CD4-positive, alpha-beta memory T cell (primary cell): Measurements from ENCODE around the gene CEP70. TPM values are rescaled to one million over a fixed set of nuclear protein-coding genes. Genes with fewer than 3 reads are reported as not detected.
A peak's percentile ranks its signal among the peaks of the same experiment; 100 is the strongest.

Experiments used
- CTCF ChIA-PET: fragments of 350-600 bp; sonication (Branson Sonifier 250); formaldehyde crosslinking; loops from one replicate; lab custom pipeline; 2021; ENCODE audit warnings: inconsistent platforms; ENCODE audit not compliant: partially characterized antibody; lab: Charles Lee
- POLR2A ChIA-PET: fragments of 350-600 bp; sonication (Branson Sonifier 250); formaldehyde crosslinking; loops from one replicate; lab custom pipeline; 2021; ENCODE audit not compliant: partially characterized antibody; lab: Charles Lee
- DNase-seq, 5 donors: peaks; one replicate each; pipeline versions ENCODE4 v3.0.0 to v3.0.0-alpha.2; 2020 to 2022; ENCODE audit warnings: mixed read lengths in 1 of 5
- H3K27ac ChIP-seq: one replicate; pipeline ENCODE4 v1.7.0; 2013; ENCODE audit warnings: low read depth, low read length
- H3K27me3 ChIP-seq: 2 replicates; pipeline ENCODE4 v1.7.0; 2013; ENCODE audit warnings: mild to moderate bottlenecking, low read length, moderate library complexity; ENCODE audit not compliant: insufficient read depth
- H3K36me3 ChIP-seq: 2 replicates; pipeline ENCODE4 v1.7.0; 2013; ENCODE audit warnings: mild to moderate bottlenecking, low read length, moderate library complexity; ENCODE audit not compliant: insufficient read depth
- H3K4me1 ChIP-seq: 2 replicates; pipeline ENCODE4 v1.7.0; 2013; ENCODE audit warnings: mild to moderate bottlenecking, low read length, moderate library complexity; ENCODE audit not compliant: insufficient read depth
- H3K4me3 ChIP-seq, 2 donors: one replicate each; pipeline ENCODE4 v1.7.0; 2013; ENCODE audit warnings: low read length in 2 of 2, mild to moderate bottlenecking in 1 of 2
- H3K9me3 ChIP-seq, 2 donors: one replicate each; pipeline ENCODE4 v1.7.0; 2013; ENCODE audit warnings: low read length in 2 of 2, control low read depth in 1 of 2; ENCODE audit not compliant: control insufficient read depth in 1 of 2
- H3K27ac Mint-ChIP-seq, 7 donors: one replicate each; pipeline ENCODE4 v1.8.0; 2020 to 2021; ENCODE audit warnings: mixed read lengths in 7 of 7, mild to moderate bottlenecking in 6 of 7, inconsistent platforms in 3 of 7, moderate library complexity in 3 of 7
- H3K27me3 Mint-ChIP-seq, 2 donors: one replicate each; pipeline ENCODE4 v1.8.0; 2020 to 2021; ENCODE audit warnings: mixed read lengths in 2 of 2
- H3K36me3 Mint-ChIP-seq, 2 donors: one replicate each; pipeline ENCODE4 v1.8.0; 2020 to 2021; ENCODE audit warnings: mixed read lengths in 2 of 2, inconsistent platforms in 1 of 2, mild to moderate bottlenecking in 1 of 2
- H3K4me1 Mint-ChIP-seq, 4 donors: one replicate each; pipeline ENCODE4 v1.8.0; 2020 to 2021; ENCODE audit warnings: mixed read lengths in 4 of 4, mild to moderate bottlenecking in 1 of 4
- H3K4me3 Mint-ChIP-seq, 8 donors: one replicate each; pipeline ENCODE4 v1.8.0; 2020 to 2021; ENCODE audit warnings: mixed read lengths in 8 of 8, mild to moderate bottlenecking in 7 of 8, moderate library complexity in 6 of 8, inconsistent platforms in 3 of 8
- H3K9me3 Mint-ChIP-seq, 8 donors: one replicate each; pipeline ENCODE4 v1.8.0; 2020 to 2021; ENCODE audit warnings: mixed read lengths in 8 of 8, mild to moderate bottlenecking in 5 of 8, inconsistent platforms in 3 of 8, moderate library complexity in 1 of 8
- intact Hi-C: fragments of 100-400 bp; cut with micrococcal nuclease; formaldehyde crosslinking; loops from one replicate; pipeline ENCODE4 v1.15.1; 2023
- polyA plus RNA-seq, 2 donors: library from polyadenylated mRNA; unstranded; fragments of 300-500 nt; fragmentation: Illumina TruSeq; gene quantifications; one replicate each; pipeline ENCODE4 v1.2.3, GENCODE V29; 2021
- total RNA-seq, 2 experiments: library from RNA; stranded (reverse); gene quantifications; one replicate each; pipeline ENCODE4 v1.2.3, GENCODE V29; 2021

CEP70 gene, protein sequence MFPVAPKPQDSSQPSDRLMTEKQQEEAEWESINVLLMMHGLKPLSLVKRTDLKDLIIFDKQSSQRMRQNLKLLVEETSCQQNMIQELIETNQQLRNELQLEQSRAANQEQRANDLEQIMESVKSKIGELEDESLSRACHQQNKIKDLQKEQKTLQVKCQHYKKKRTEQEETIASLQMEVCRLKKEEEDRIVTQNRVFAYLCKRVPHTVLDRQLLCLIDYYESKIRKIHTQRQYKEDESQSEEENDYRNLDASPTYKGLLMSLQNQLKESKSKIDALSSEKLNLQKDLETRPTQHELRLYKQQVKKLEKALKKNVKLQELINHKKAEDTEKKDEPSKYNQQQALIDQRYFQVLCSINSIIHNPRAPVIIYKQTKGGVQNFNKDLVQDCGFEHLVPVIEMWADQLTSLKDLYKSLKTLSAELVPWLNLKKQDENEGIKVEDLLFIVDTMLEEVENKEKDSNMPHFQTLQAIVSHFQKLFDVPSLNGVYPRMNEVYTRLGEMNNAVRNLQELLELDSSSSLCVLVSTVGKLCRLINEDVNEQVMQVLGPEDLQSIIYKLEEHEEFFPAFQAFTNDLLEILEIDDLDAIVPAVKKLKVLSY
- total RNA-seq (10 to 100 TPM; 27.1 to 28.0 TPM), polyA plus RNA-seq (1 to 10 TPM; 6.7 to 7.2 TPM)

DNA sequence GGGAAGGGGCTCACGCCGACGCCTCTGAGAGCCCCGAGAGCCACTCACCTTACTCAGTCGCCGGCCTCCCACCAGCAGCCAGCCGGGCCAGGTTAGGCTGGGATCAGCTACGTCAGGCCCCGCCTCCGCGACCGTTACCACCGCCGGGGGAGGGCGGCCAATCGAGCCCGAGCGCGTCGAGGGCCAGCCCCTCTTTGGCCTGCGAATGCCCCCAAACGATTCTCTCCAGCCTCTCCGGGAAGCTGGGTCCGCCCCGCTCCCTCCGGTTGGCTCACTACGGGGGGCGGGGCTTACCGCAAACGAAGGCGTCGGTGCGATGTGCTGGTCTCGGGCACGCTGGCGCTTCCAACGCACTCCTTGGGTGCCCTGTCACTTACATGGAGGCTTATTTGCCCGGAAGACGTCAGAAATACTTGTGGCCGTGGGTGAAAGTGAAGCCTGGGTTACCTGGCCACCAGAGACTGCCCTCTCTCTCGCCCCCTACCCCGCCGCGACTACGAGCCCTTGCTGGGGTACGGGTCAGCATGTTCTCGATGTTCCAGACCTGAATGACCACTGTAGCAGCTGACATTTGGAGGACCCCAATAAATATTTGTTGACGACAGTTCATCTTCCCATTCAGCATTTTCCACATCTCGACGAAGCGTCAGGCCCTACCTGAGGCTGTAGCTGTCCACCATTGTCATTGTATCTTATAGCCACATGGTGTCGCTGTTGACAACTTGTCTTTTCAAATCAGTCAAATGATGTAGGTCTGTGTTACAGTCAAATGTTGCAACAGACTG, at the start of gene CEP70:
TSS of gene CEP70 (minus strand) at position 111 of the 785 bp plus-strand sequence. CDS start 21,333 bp downstream, outside the sequence.
- H3K4me3 Mint-ChIP-seq, result peak within 1 kb of the TSS; percentile 85 to 97 (median 92)
- no peaks in the 10 kb centered on the region for H3K27me3 Mint-ChIP-seq
- ChIA-PET CTCF (interaction anchor here (0.6 to 15.0 kb wide), 37 partner anchors 9 to 1842 kb away, joined by 3 to 455 read pairs (median 5); partner anchors contain the start of genes FAIM and STAG1), POLR2A (interaction anchor here (0.7 to 2.9 kb wide), 17 partner anchors 9 to 795 kb away, joined by 3 to 45 read pairs (median 4); partner anchors contain the start of genes ARMC8, COPB2, FAIM and PIK3CB)
- Histone ChIP-seq H3K9me3 (no peaks in the 10 kb centered on the region), H3K4me3 (peak within 1 kb of the TSS; percentile 94 to 99), H3K27me3 (no peaks in the 10 kb centered on the region), H3K27ac (peak within 1 kb of the TSS; percentile 75), H3K36me3 (no peaks in the 10 kb centered on the region), H3K4me1 (peaks cover 5% of the 10 kb centered on the region)
- H3K27ac Mint-ChIP-seq, result peak within 1 kb of the TSS; percentile 89 to 100 (median 97)
- peaks cover 0 to 2% (median 0%) of the 10 kb centered on the region in 8 donors for H3K9me3 Mint-ChIP-seq
- H3K4me1 Mint-ChIP-seq, result peaks cover 6 to 12% (median 9%) of the 10 kb centered on the region in 4 donors
- intact Hi-C loops, result loop anchor here (1.0 to 10.0 kb wide), 11 partner anchors 15 to 1840 kb away; partner anchors contain the start of genes ARMC8, PIK3CB and STAG1
- peaks cover 0 to 4% of the 10 kb centered on the region in 2 donors for H3K36me3 Mint-ChIP-seq
- peak; percentile 90 to 93 (median 92) for DNase-seq

DNA sequence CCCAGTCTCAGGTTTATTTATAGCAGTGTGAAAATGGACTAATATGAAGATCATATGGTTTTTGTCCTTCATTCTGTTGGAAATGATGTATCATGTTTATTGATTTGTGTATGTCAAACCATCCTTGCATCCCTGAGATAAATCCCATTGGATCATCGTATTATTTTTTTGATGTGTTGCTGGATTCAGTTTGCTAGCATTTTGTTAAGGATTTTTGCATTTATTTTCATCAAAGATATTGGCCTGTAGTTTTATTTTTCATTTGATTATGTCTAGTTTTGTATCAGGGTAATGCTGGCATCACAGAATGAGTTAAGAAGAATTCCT, 48.8 kb upstream of the CEP70 start:
- intact Hi-C loops, result no loop called here
- Histone ChIP-seq H3K4me1 (no peaks in the 10 kb centered on the region), H3K27ac (no peak overlapping the region), H3K27me3 (no peaks in the 10 kb centered on the region), H3K36me3 (no peaks in the 10 kb centered on the region), H3K4me3 (no peak overlapping the region), H3K9me3 (peaks cover 6 to 14% of the 10 kb centered on the region in 2 donors)
- Mint-ChIP-seq H3K9me3 (peaks cover 7 to 86% (median 71%) of the 10 kb centered on the region in 8 donors), H3K27me3 (no peaks in the 10 kb centered on the region), H3K4me3 (no peak overlapping the region), H3K27ac (no peak overlapping the region), H3K36me3 (peaks cover 10 to 11% of the 10 kb centered on the region in 2 donors), H3K4me1 (no peaks in the 10 kb centered on the region)
- no peak for DNase-seq
- POLR2A ChIA-PET, result no interaction called here
- CTCF ChIA-PET, result no interaction called here

DNA sequence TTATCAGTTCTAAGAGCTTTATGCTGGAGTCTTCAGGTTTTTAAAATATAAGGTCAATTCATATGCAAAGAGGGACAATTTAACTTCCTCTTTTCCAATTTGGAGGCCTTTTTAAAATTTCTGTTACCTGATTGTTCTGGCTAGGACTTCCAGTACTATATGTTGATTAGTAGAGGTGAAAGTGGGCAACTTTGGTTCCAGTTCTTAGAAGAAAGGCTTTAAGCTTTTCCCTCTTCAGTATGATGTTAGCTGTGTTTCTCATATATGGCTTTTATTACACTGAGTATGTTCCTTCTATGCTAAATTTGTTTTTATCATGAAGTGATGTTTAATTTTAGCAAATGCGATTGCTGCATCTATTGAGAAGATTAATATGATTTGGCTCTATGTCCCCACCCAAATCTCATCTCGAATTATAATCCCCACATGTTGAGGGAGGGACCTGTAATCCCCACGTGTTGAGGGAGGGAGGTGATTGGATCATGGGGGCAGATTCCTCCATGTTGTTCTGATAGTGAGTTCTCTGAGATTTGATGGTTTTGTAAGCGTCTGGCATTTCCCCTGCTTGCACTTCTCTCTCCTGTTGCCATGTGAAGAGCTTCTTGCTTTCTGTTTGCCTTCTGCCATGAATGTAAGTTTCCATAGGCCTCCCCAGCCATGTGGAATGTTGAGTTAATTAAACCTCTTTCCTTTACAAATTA, 48.3 kb upstream of the CEP70 start:
- no peak for DNase-seq
- no peaks in the 10 kb centered on the region for H3K4me1 ChIP-seq
- H3K27me3 ChIP-seq, result no peaks in the 10 kb centered on the region
- Mint-ChIP-seq H3K27me3 (no peaks in the 10 kb centered on the region), H3K27ac (no peak overlapping the region), H3K4me1 (no peaks in the 10 kb centered on the region), H3K9me3 (peaks cover 7 to 87% (median 70%) of the 10 kb centered on the region in 8 donors), H3K4me3 (no peak overlapping the region), H3K36me3 (peaks cover 11% of the 10 kb centered on the region in 2 donors)
- intact Hi-C loops, result no loop called here
- no peak overlapping the region for H3K27ac ChIP-seq
- peaks cover 6 to 14% of the 10 kb centered on the region in 2 donors for H3K9me3 ChIP-seq
- ChIA-PET CTCF (no interaction called here), POLR2A (no interaction called here)
- H3K36me3 ChIP-seq, result no peaks in the 10 kb centered on the region
- no peak overlapping the region for H3K4me3 ChIP-seq

DNA sequence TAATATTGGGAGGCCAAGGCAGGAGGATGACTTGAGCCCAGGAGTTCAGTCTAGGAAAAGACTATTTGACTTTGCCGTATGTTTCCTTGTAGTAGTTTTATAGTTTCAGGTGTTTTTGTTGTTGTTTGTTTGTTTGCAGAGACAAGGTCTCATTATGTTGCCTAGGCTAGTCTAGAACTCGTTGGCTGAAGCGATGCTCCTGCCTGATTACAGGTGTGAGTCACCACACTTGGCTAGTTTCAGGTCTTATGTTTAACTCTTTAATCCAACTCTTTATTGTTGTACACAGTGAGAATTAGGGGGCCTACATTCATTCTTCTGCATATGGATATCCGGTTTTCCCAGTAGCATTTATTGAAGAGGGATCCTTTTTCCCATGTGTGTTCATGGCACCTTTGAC, 46.5 kb upstream of the CEP70 start:
- H3K4me3 Mint-ChIP-seq, result no peak overlapping the region
- H3K36me3 ChIP-seq, result no peaks in the 10 kb centered on the region
- intact Hi-C loops, result no loop called here
- H3K27me3 ChIP-seq, result no peaks in the 10 kb centered on the region
- no peak overlapping the region for H3K27ac ChIP-seq
- H3K9me3 ChIP-seq, result peaks cover 6 to 8% of the 10 kb centered on the region in 2 donors
- CTCF ChIA-PET, result no interaction called here
- no peaks in the 10 kb centered on the region for H3K4me1 Mint-ChIP-seq
- no peak overlapping the region for H3K27ac Mint-ChIP-seq
- peaks cover 7 to 71% (median 54%) of the 10 kb centered on the region in 8 donors for H3K9me3 Mint-ChIP-seq
- POLR2A ChIA-PET, result no interaction called here
- peaks cover 8 to 17% of the 10 kb centered on the region in 2 donors for H3K36me3 Mint-ChIP-seq
- H3K4me3 ChIP-seq, result no peak overlapping the region
- H3K27me3 Mint-ChIP-seq, result no peaks in the 10 kb centered on the region
- DNase-seq, result no peak
- no peaks in the 10 kb centered on the region for H3K4me1 ChIP-seq

DNA sequence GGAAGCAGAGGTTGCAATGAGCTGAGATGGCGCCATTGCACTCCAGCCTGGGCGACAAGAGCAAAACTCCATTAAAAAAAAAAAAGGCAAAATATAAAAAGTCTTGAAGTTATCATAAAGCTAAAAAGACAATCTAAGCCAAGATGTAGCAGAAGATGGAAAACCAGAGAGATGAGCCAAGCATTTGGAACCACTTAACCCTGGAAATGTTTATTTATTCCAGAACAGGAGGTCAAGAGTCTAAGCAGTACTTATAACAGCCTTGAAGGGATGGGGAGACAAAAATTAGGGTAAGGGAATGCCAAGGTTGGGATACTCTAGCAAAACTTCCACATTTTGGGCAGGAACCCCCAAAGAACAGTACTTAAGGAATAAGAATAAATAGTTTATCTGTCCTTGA, 44.6 kb upstream of the CEP70 start:
- ChIA-PET POLR2A (no interaction called here), CTCF (no interaction called here)
- Mint-ChIP-seq H3K36me3 (peaks cover 10 to 19% of the 10 kb centered on the region in 2 donors), H3K27me3 (no peaks in the 10 kb centered on the region), H3K4me3 (no peak overlapping the region), H3K9me3 (peaks cover 7 to 52% (median 37%) of the 10 kb centered on the region in 8 donors), H3K4me1 (no peaks in the 10 kb centered on the region), H3K27ac (no peak overlapping the region)
- H3K27ac ChIP-seq, result no peak overlapping the region
- peaks cover 5 to 6% of the 10 kb centered on the region in 2 donors for H3K9me3 ChIP-seq
- H3K4me1 ChIP-seq, result no peaks in the 10 kb centered on the region
- intact Hi-C loops, result no loop called here
- no peak overlapping the region for H3K4me3 ChIP-seq
- H3K36me3 ChIP-seq, result no peaks in the 10 kb centered on the region
- DNase-seq, result no peak
- H3K27me3 ChIP-seq, result no peaks in the 10 kb centered on the region

DNA sequence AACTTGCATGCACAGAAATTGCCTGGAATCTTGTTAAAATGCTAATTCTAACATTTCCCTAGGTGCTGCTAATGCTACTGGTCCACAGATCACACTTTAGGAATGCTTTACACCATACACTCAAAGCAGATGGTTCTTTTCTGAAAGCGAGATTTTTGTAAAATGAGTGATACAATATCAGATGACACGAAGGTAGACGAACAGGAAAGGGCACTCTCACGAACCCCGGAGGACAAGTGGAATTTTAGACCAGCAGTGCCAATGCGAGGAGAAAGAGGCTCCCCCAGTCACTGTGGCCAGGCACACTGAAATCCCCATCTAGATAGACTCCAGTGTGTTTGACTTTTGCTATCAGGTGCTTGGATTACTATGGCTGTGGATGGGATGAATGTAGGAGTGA, 35.5 kb upstream of the CEP70 start:
- Histone ChIP-seq H3K36me3 (no peaks in the 10 kb centered on the region), H3K9me3 (no peaks in the 10 kb centered on the region), H3K27ac (no peak overlapping the region), H3K4me3 (no peak overlapping the region), H3K4me1 (no peaks in the 10 kb centered on the region), H3K27me3 (no peaks in the 10 kb centered on the region)
- Mint-ChIP-seq H3K27me3 (no peaks in the 10 kb centered on the region), H3K9me3 (peaks cover 0 to 2% (median 0%) of the 10 kb centered on the region in 8 donors), H3K36me3 (peaks cover 15 to 22% of the 10 kb centered on the region in 2 donors), H3K27ac (no peak overlapping the region), H3K4me1 (no peaks in the 10 kb centered on the region), H3K4me3 (no peak overlapping the region)
- CTCF ChIA-PET, result no interaction called here
- POLR2A ChIA-PET, result no interaction called here
- no peak for DNase-seq
- intact Hi-C loops, result no loop called here
